Endothelial cell of umbilical vein (primary cell): ENCODE results near the gene MR1. TPM values are rescaled to one million over a fixed set of nuclear protein-coding genes. Genes with fewer than 3 reads are reported as not detected.
"Not testable (repeated sequence)": the region's sequence is repeated elsewhere in the genome, so short reads cannot be mapped to it uniquely, and the experiment has no call there.

ENCODE experiments used
- BruUV-seq: library from RNA; stranded (reverse); fragments of 400-500 nt; replicated peaks from 2 replicates; lab custom pipeline; 2021; lab: Mats Ljungman, UMichigan
- CTCF ChIA-PET: fragments of 300-600, 350-600 bp; sonication (Branson Sonifier 250); formaldehyde crosslinking; loops from one replicate; lab custom pipeline; 2021; ENCODE audit warnings: antibody characterized with exemption, inconsistent platforms; lab: Charles Lee
- POLR2A ChIA-PET: fragments of 300-600, 350-600 bp; sonication (Branson Sonifier 250); formaldehyde crosslinking; loops from one replicate; lab custom pipeline; 2021; ENCODE audit warnings: antibody characterized with exemption, inconsistent platforms; lab: Charles Lee
- DNase-seq: peaks from one replicate; pipeline ENCODE4 v3.0.0-alpha.2; 2011; ENCODE audit warnings: low read depth, low spot score
- FAIRE-seq: peaks from 2 replicates; lab custom pipeline; 2011; peaks lifted over from hg19 to GRCh38; lab: Jason Lieb, UNC
- H2AFZ ChIP-seq: 2 replicates; pipeline ENCODE4 v1.6.0; 2012; ENCODE audit warnings: low read depth, low read length, control low read depth, inconsistent platforms
- H3K27ac ChIP-seq: 2 replicates; pipeline ENCODE4 v1.5.1; 2011; ENCODE audit warnings: low read depth, mild to moderate bottlenecking, control low read depth, low read length, moderate library complexity; ENCODE audit not compliant: insufficient read depth
- H3K27me3 ChIP-seq, 2 experiments: 2 replicates each; pipeline versions ENCODE4 v1.6.0 to v1.6.1; 2011; ENCODE audit warnings: low read length in 2 of 2, mixed read lengths in 1 of 2; ENCODE audit not compliant: control insufficient read depth in 2 of 2, insufficient read depth in 2 of 2
- H3K36me3 ChIP-seq, 2 experiments: 2 replicates in 1 of 2; 3 replicates in 1 of 2; pipeline ENCODE4 v1.5.1; 2011; ENCODE audit warnings: low read length in 2 of 2, mild to moderate bottlenecking in 1 of 2, moderate library complexity in 1 of 2; ENCODE audit not compliant: control insufficient read depth in 2 of 2, insufficient read depth in 2 of 2; ENCODE audit errors: extremely low read depth in 1 of 2
- H3K4me1 ChIP-seq: 3 replicates; pipeline ENCODE4 v1.5.1; 2011; ENCODE audit warnings: mild to moderate bottlenecking, low read length; ENCODE audit not compliant: control insufficient read depth, insufficient read depth; ENCODE audit errors: extremely low read depth
- H3K4me2 ChIP-seq: 2 replicates; pipeline ENCODE4 v1.6.1; 2011; ENCODE audit warnings: low read length, control low read depth, mixed read lengths; ENCODE audit not compliant: insufficient read depth
- H3K4me3 ChIP-seq, 3 experiments: fragments of 200-600 bp in 1 of 3; sonication (generic), shearing (Covaris generic) in 1 of 3; replicated peaks in 1 of 3; 2 replicates each; pipeline ENCODE4 v1.5.1; 2011 to 2016; ENCODE audit warnings: control low read depth in 3 of 3, low read length in 3 of 3, mild to moderate bottlenecking in 2 of 3, inconsistent platforms in 1 of 3, low read depth in 1 of 3, moderate library complexity in 1 of 3; ENCODE audit not compliant: insufficient read depth in 1 of 3
- H3K79me2 ChIP-seq: 2 replicates; pipeline ENCODE4 v1.6.0; 2012; ENCODE audit warnings: low read length, inconsistent platforms; ENCODE audit not compliant: control insufficient read depth, insufficient read depth
- H3K9ac ChIP-seq: replicated peaks from 2 replicates; pipeline ENCODE3; 2011; ENCODE audit warnings: low read length, control low read depth; ENCODE audit not compliant: insufficient read depth; ENCODE audit errors: extremely low read depth
- H3K9me1 ChIP-seq: replicated peaks from 3 replicates; pipeline ENCODE4 v1.6.0; 2011; ENCODE audit warnings: mild to moderate bottlenecking, low read length; ENCODE audit not compliant: control insufficient read depth, insufficient read depth; ENCODE audit errors: extremely low read depth
- H3K9me3 ChIP-seq: replicated peaks from 2 replicates; pipeline ENCODE4 v1.5.1; 2012; ENCODE audit warnings: low read length, inconsistent platforms; ENCODE audit not compliant: control insufficient read depth, insufficient read depth
- H4K20me1 ChIP-seq: replicated peaks from 2 replicates; pipeline ENCODE3; 2011; ENCODE audit warnings: mild to moderate bottlenecking, low read length; ENCODE audit not compliant: control insufficient read depth, insufficient read depth; ENCODE audit errors: extremely low read depth
- EZH2 ChIP-seq: IDR thresholded peaks from 2 replicates; pipeline ENCODE4 v1.6.1; 2012; ENCODE audit warnings: borderline replicate concordance, low read depth, mild to moderate bottlenecking, moderate library complexity, low read length, inconsistent platforms; ENCODE audit not compliant: severe bottlenecking
- FOS ChIP-seq: IDR thresholded peaks from 2 replicates; pipeline ENCODE4 v1.6.1; 2011; ENCODE audit warnings: mild to moderate bottlenecking, low read length, moderate library complexity, borderline replicate concordance; ENCODE audit not compliant: insufficient read depth
- GATA2 ChIP-seq: IDR thresholded peaks from 2 replicates; pipeline ENCODE4 v1.7.0; 2011; ENCODE audit warnings: low read depth, mild to moderate bottlenecking, moderate library complexity, mixed read lengths, low read length; ENCODE audit not compliant: insufficient read length, insufficient read depth
- JUN ChIP-seq: IDR thresholded peaks from 2 replicates; pipeline ENCODE4 v1.6.1; 2011; ENCODE audit warnings: borderline replicate concordance, low read depth; ENCODE audit not compliant: insufficient read length, insufficient read depth
- MYC ChIP-seq: IDR thresholded peaks from one replicate; pipeline ENCODE4 v1.6.1; 2011; ENCODE audit warnings: mild to moderate bottlenecking, low read depth, low read length
- POLR2A ChIP-seq: IDR thresholded peaks from 2 replicates; pipeline ENCODE4 v1.6.1; 2012; ENCODE audit warnings: low read depth, mild to moderate bottlenecking, control low read depth, low read length
- POLR2AphosphoS5 ChIP-seq: IDR thresholded peaks from 2 replicates; pipeline ENCODE4 v1.6.1; 2012; ENCODE audit warnings: low read depth, mild to moderate bottlenecking, control low read depth, low read length, moderate library complexity; ENCODE audit not compliant: insufficient read depth
- dilution Hi-C: fragments of 300-500 bp; cut with MboI; formaldehyde crosslinking; loops from one replicate; pipeline ENCODE4 v1.15.0; 2019; ENCODE audit warnings: low sequenced_read_pairs; ENCODE audit not compliant: extremely low pct_ligation_motif_present
- intact Hi-C: fragments of 100-400 bp; cut with micrococcal nuclease; formaldehyde crosslinking; loops from one replicate; pipeline ENCODE4 v1.10.0; 2022
- polyA plus RNA-seq, 4 experiments: library from polyadenylated mRNA; depleted of rRNA in 3 of 4; stranded (reverse) in 3 of 4; unstranded in 1 of 4; fragments of >200 nt; gene quantifications; 2 replicates each; pipeline versions ENCODE4 v1.2.1 to v1.2.3, GENCODE V29; 2011 to 2012; ENCODE audit warnings: missing spikeins in 1 of 4
- total RNA-seq: library from RNA; stranded (reverse); gene quantifications from 2 replicates; pipeline ENCODE4 v1.2.3, GENCODE V29; 2021
- TF ChIP-seq, protein P1 (sequence below), 2 donors: IDR thresholded peaks; 1 replicate in 1 of 2; 2 replicates in 1 of 2; pipeline ENCODE4 v1.5.1; 2011; ENCODE audit warnings: low read length in 2 of 2, mild to moderate bottlenecking in 2 of 2, moderate library complexity in 2 of 2, control low read depth in 1 of 2, inconsistent platforms in 1 of 2, low read depth in 1 of 2; ENCODE audit not compliant: insufficient read depth in 1 of 2; ENCODE audit errors: extremely low read depth in 1 of 2
- TF ChIP-seq, protein P2 (sequence below): IDR thresholded peaks from 2 replicates; pipeline ENCODE4 v1.6.1; 2011; ENCODE audit not compliant: insufficient read depth, insufficient read length

The MR1 gene
- total and polyA plus RNA-seq, 2 donors (not counting 3 experiments of a cell fraction or from before 2014, with no cell fraction given), result 1.3 to 2.5 TPM

DNA sequence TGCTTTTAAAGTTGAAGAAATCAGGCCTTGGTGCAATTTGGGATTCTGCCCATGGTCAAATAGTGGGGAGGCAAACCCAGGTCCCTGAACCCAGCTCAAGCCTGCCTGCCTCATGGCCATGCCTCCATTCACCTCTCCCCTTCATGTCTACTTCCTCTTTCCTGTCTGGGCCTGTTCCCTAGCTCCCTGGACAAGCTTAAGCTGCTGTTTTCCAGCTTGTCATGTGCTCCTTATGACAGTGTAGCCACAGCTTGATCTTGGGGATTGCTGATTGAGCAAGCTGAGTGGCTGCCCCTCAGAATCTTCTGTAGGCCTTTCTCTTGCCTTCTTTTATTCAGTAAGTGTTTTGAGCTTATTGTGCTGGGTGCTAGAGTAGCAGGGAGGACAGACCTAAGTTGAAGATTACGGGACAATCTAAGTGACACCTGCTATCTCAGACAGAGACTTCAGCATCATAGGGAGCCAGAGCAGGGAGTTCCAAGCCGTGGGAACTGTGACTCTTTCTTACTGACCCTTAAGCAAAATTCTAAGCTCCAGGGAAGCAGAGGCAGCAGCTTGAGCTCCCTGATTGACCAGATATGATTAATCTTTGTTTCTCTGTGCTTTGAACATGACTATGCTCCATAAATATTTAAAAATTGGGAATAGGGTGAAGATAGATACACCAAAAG, 520 bp upstream of the MR1 start:
- FAIRE-seq, result no peak
- POLR2A ChIA-PET, result interaction anchor here (0.9 to 2.3 kb wide), 3 partner anchors 11 to 43 kb away, joined by 3 to 10 read pairs (median 3); partner anchors contain the start of gene STX6
- no TSS peak for BruUV-seq

DNA sequence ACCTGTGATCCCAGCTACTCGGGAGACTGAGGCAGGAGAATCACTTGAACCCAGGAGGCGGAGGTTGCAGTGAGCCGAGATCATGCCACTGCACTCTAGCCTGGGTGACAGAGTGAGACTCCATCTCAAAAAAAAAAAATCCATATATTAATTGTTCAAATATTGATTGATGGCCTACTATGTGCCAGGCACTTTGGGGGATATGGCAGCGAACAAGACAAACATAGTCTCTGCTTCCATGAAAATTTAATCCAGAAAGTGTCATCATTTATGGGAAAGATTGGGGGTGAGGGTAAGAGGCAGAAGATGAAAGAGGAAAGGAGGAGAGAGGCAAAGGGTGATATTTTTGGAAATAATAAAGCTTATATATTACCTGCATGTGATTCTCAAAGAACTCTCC, 1.4 kb downstream of the MR1 start:
- H3K9ac ChIP-seq, H3K4me2 ChIP-seq, H3K36me3 ChIP-seq, H2AFZ ChIP-seq, H3K4me3 ChIP-seq, BruUV-seq, H3K4me1 ChIP-seq, H3K9me3 ChIP-seq, DNase-seq, POLR2A ChIA-PET, H3K27ac ChIP-seq, H3K27me3 ChIP-seq, H3K9me1 ChIP-seq, H3K79me2 ChIP-seq, H4K20me1 ChIP-seq, FAIRE-seq: not testable (repeated sequence)
- dilution Hi-C loops, result loop anchor here (10.0 kb wide), 1 partner anchor 130 kb away; no protein-coding TSS in a partner anchor
- intact Hi-C loops, result loop anchor here (5.0 kb wide), 2 partner anchors 153 to 503 kb away; no protein-coding TSS in a partner anchor
- CTCF ChIA-PET, result interaction anchor here (1.9 to 8.7 kb wide), 2 partner anchors 49 to 107 kb away, joined by 4 to 174 read pairs; no protein-coding TSS in a partner anchor

More for the DNA sequence above, 520 bp upstream of the MR1 start:
- TF ChIP-seq POLR2AphosphoS5 (no peak), FOS (no peak), POLR2A (no peak), MYC (no peak), EZH2 (no peak), JUN (no peak), GATA2 (no peak)
- TF ChIP-seq, protein P1, sequence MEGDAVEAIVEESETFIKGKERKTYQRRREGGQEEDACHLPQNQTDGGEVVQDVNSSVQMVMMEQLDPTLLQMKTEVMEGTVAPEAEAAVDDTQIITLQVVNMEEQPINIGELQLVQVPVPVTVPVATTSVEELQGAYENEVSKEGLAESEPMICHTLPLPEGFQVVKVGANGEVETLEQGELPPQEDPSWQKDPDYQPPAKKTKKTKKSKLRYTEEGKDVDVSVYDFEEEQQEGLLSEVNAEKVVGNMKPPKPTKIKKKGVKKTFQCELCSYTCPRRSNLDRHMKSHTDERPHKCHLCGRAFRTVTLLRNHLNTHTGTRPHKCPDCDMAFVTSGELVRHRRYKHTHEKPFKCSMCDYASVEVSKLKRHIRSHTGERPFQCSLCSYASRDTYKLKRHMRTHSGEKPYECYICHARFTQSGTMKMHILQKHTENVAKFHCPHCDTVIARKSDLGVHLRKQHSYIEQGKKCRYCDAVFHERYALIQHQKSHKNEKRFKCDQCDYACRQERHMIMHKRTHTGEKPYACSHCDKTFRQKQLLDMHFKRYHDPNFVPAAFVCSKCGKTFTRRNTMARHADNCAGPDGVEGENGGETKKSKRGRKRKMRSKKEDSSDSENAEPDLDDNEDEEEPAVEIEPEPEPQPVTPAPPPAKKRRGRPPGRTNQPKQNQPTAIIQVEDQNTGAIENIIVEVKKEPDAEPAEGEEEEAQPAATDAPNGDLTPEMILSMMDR (IDR thresholded peaks at IDR 0.05; ENCODE audit: extremely low read depth in 1 of 2, insufficient read depth in 1 of 2, low read depth in 1 of 2, low read length in 2 of 2), result no peak
- TF ChIP-seq, protein P2, sequence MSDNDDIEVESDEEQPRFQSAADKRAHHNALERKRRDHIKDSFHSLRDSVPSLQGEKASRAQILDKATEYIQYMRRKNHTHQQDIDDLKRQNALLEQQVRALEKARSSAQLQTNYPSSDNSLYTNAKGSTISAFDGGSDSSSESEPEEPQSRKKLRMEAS, result no peak
- Histone ChIP-seq H3K4me1 (peaks cover 10% of the 10 kb centered on the region), H3K9me3 (no peaks in the 10 kb centered on the region), H3K4me2 (peak overlapping the region; percentile 87), H3K79me2 (no peaks in the 10 kb centered on the region), H3K27me3 (no peaks in the 10 kb centered on the region), H3K9ac (peak overlapping the region; percentile 11), H4K20me1 (no peaks in the 10 kb centered on the region), H3K27ac (peak overlapping the region; percentile 18), H2AFZ (peak overlapping the region; percentile 65), H3K4me3 (peak overlapping the region in 1 of 3 experiments; percentile 43), H3K9me1 (no peaks in the 10 kb centered on the region), H3K36me3 (no peaks in the 10 kb centered on the region)
- dilution Hi-C loops (loop anchor here (10.0 kb wide), 1 partner anchor 132 kb away; no protein-coding TSS in a partner anchor), intact Hi-C loops (no loop called here)
- CTCF ChIA-PET, result interaction anchor here (0.7 to 8.7 kb wide), 11 partner anchors 9 to 390 kb away, joined by 3 to 174 read pairs (median 4); partner anchors contain the start of gene STX6
- no peak for DNase-seq
